IPS DF 6.9 (cell line): ENCODE measurements around the gene NAPG.
"Not testable (repeated sequence)": the region's sequence is repeated elsewhere in the genome, so short reads cannot be mapped to it uniquely, and the experiment has no call there.

Experiments used
- DNase-seq: peaks from one replicate; pipeline ENCODE4 v3.0.0-alpha.2; 2013; ENCODE audit warnings: low read depth, low spot score
- H3K27ac ChIP-seq: one replicate; pipeline ENCODE4 v1.5.1; 2013; ENCODE audit warnings: low read length, control low read depth
- H3K27me3 ChIP-seq: 2 replicates; pipeline ENCODE4 v1.6.1; 2013; ENCODE audit warnings: mild to moderate bottlenecking, low read length; ENCODE audit not compliant: control insufficient read depth, insufficient read depth
- H3K36me3 ChIP-seq: 2 replicates; pipeline ENCODE4 v1.6.1; 2013; ENCODE audit warnings: low read length; ENCODE audit not compliant: control insufficient read depth, insufficient read depth
- H3K4me1 ChIP-seq: 2 replicates; pipeline ENCODE4 v1.6.1; 2013; ENCODE audit warnings: low read length; ENCODE audit not compliant: control insufficient read depth, insufficient read depth
- H3K4me3 ChIP-seq: 2 replicates; pipeline ENCODE4 v1.5.1; 2013; ENCODE audit warnings: mild to moderate bottlenecking, low read length
- H3K9me3 ChIP-seq: 2 replicates; pipeline ENCODE4 v1.6.1; 2013; ENCODE audit warnings: low read length, inconsistent platforms; ENCODE audit not compliant: control insufficient read depth, insufficient read depth
- WGBS: extraction: QIAGEN DNeasy Blood & Tissue Kit; methylation state at CpG from one replicate; pipeline ENCODE4 v1.1.7; 2013; ENCODE audit warnings: mixed read lengths, missing lambda C conversion rate; ENCODE audit not compliant: insufficient read length, insufficient coverage; 5-methylcytosine and 5-hydroxymethylcytosine counted together

The NAPG gene

GRCh38 chr18:10487154-10487553 is 38.7 kb upstream of the NAPG start:
- Histone ChIP-seq H3K36me3 (no peaks in the 10 kb centered on the region), H3K4me3 (no peak overlapping the region), H3K27me3 (no peaks in the 10 kb centered on the region; the same call in 1 of the 2 replicates), H3K4me1 (no peaks in the 10 kb centered on the region), H3K9me3 (no peaks in the 10 kb centered on the region), H3K27ac (no peak overlapping the region)
- no CpG with 5 or more reads among the region's 6 CpGs for WGBS
- no peak for DNase-seq

GRCh38 chr18:10488017-10488416 is 37.8 kb upstream of the NAPG start:
- H3K4me3 ChIP-seq = no peak overlapping the region
- no peaks in the 10 kb centered on the region for H3K4me1 ChIP-seq
- WGBS = no CpG with 5 or more reads among the region's 4 CpGs
- no peaks in the 10 kb centered on the region for H3K9me3 ChIP-seq
- H3K27ac ChIP-seq = no peak overlapping the region
- H3K36me3 ChIP-seq = no peaks in the 10 kb centered on the region
- H3K27me3 ChIP-seq = no peaks in the 10 kb centered on the region
- DNase-seq = no peak

GRCh38 chr18:10490401-10491165 is 35.2 kb upstream of the NAPG start:
- H3K27me3 ChIP-seq = no peaks in the 10 kb centered on the region
- H3K4me3 ChIP-seq = no peak overlapping the region
- no peaks in the 10 kb centered on the region for H3K4me1 ChIP-seq
- no peak for DNase-seq
- no CpG with 5 or more reads among the region's 14 CpGs for WGBS
- no peaks in the 10 kb centered on the region for H3K9me3 ChIP-seq
- H3K36me3 ChIP-seq = no peaks in the 10 kb centered on the region
- no peak overlapping the region for H3K27ac ChIP-seq

- H3K9me3 ChIP-seq = no peaks in the 10 kb centered on the region
Observed at GRCh38 chr18:10495936-10496335, 29.9 kb upstream of the NAPG start.

GRCh38 chr18:10497206-10497749 is 28.5 kb upstream of the NAPG start:
- Histone ChIP-seq H3K27ac (no peak overlapping the region), H3K36me3 (no peaks in the 10 kb centered on the region), H3K4me1 (no peaks in the 10 kb centered on the region), H3K27me3 (no peaks in the 10 kb centered on the region), H3K9me3 (no peaks in the 10 kb centered on the region), H3K4me3 (no peak overlapping the region)
- DNase-seq = no peak

More at GRCh38 chr18:10495936-10496335, 29.9 kb upstream of the NAPG start:
- Histone ChIP-seq H3K4me3 (no peak overlapping the region), H3K4me1 (no peaks in the 10 kb centered on the region), H3K36me3 (no peaks in the 10 kb centered on the region), H3K27me3 (no peaks in the 10 kb centered on the region), H3K27ac (no peak overlapping the region)
- no peak for DNase-seq
- no CpG with 5 or more reads among the region's 2 CpGs for WGBS

- no peaks in the 10 kb centered on the region for H3K36me3 ChIP-seq
- H3K27me3 ChIP-seq = no peaks in the 10 kb centered on the region
- H3K4me3 ChIP-seq = no peak overlapping the region
- DNase-seq = no peak
- H3K4me1 ChIP-seq = no peaks in the 10 kb centered on the region
- no peaks in the 10 kb centered on the region for H3K9me3 ChIP-seq
- no CpG with 5 or more reads among the region's 6 CpGs for WGBS
- no peak overlapping the region for H3K27ac ChIP-seq
Observed at GRCh38 chr18:10499230-10499629, 26.6 kb upstream of the NAPG start.

GRCh38 chr18:10500038-10500437 is 25.8 kb upstream of the NAPG start:
- Histone ChIP-seq H3K4me3 (no peak overlapping the region), H3K4me1 (no peaks in the 10 kb centered on the region), H3K36me3 (no peaks in the 10 kb centered on the region), H3K9me3 (no peaks in the 10 kb centered on the region), H3K27ac (no peak overlapping the region), H3K27me3 (no peaks in the 10 kb centered on the region)
- WGBS = no CpG with 5 or more reads among the region's 2 CpGs
- DNase-seq = no peak

- no peak for DNase-seq
- peaks cover 2% of the 10 kb centered on the region; the same call in 1 of the 2 replicates for H3K9me3 ChIP-seq
- H3K36me3 ChIP-seq = no peaks in the 10 kb centered on the region
- H3K27ac ChIP-seq = no peak overlapping the region
- 100% methylated on average over 1 of the region's 1 CpG for WGBS
- no peaks in the 10 kb centered on the region for H3K4me1 ChIP-seq
- no peaks in the 10 kb centered on the region for H3K27me3 ChIP-seq
- H3K4me3 ChIP-seq = no peak overlapping the region
Observed at GRCh38 chr18:10504723-10505122, 21.1 kb upstream of the NAPG start.

- not testable (repeated sequence) for H3K4me1 ChIP-seq, H3K36me3 ChIP-seq, H3K27me3 ChIP-seq, H3K4me3 ChIP-seq, H3K27ac ChIP-seq, H3K9me3 ChIP-seq, DNase-seq
- no CpG with 5 or more reads among the region's 19 CpGs for WGBS
Observed at GRCh38 chr18:10505892-10506291, 19.9 kb upstream of the NAPG start.

- no peak for DNase-seq
- no peak overlapping the region for H3K4me3 ChIP-seq
- no peaks in the 10 kb centered on the region for H3K27me3 ChIP-seq
- no peak overlapping the region for H3K27ac ChIP-seq
- H3K4me1 ChIP-seq = no peaks in the 10 kb centered on the region
- H3K36me3 ChIP-seq = no peaks in the 10 kb centered on the region
- peaks cover 2% of the 10 kb centered on the region; the same call in 1 of the 2 replicates for H3K9me3 ChIP-seq
Observed at GRCh38 chr18:10508591-10508990, 17.2 kb upstream of the NAPG start.

- Histone ChIP-seq H3K4me1 (no peaks in the 10 kb centered on the region), H3K27me3 (no peaks in the 10 kb centered on the region), H3K36me3 (no peaks in the 10 kb centered on the region), H3K27ac (no peak overlapping the region), H3K4me3 (no peak overlapping the region), H3K9me3 (peaks cover 2% of the 10 kb centered on the region; the same call in 1 of the 2 replicates)
- no CpG with 5 or more reads among the region's 2 CpGs for WGBS
- no peak for DNase-seq
Observed at GRCh38 chr18:10511236-10511635, 14.6 kb upstream of the NAPG start.
